LNCAP (cell line): ENCODE data around the gene SUPT3H.

Source experiments
- CTCF ChIP-seq: fragments of 450-650 bp; IDR thresholded peaks from 2 replicates; pipeline ENCODE4 v1.5.1; 2017; ENCODE audit warnings: mild to moderate bottlenecking

Gene SUPT3H

GRCh38 chr6:45086360-45087084 lies 291.2 kb downstream of the SUPT3H start:
- TF ChIP-seq CTCF = 0 out of 2 replicates have a peak, but pooled peaks have one; percentile 11

GRCh38 chr6:45084257-45084656 lies 293.5 kb downstream of the SUPT3H start:
- no peak for TF ChIP-seq CTCF

DNA sequence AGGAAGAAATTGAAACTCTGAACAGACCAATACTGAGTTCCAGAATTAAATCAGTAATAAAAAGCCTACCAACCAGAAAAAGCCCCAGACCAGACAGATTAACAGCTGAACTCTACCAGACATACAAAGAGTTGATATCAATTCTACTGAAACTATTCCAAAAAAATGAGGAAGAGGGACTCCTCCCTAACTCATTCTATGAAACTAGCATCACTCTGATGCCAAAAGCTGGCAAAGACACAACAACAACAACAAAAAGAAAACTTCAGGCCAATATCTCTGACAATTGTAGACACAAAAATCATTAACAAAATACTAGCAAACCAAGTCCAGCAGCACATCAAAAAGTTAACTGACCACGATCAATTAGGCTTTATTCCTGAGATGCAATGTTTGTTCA lies 295.6 kb downstream of the SUPT3H start:
- no peak for TF ChIP-seq CTCF

- no peak for TF ChIP-seq CTCF
These were observed 296.1 kb downstream of the SUPT3H start for GRCh38 chr6:45081634-45082033.

DNA sequence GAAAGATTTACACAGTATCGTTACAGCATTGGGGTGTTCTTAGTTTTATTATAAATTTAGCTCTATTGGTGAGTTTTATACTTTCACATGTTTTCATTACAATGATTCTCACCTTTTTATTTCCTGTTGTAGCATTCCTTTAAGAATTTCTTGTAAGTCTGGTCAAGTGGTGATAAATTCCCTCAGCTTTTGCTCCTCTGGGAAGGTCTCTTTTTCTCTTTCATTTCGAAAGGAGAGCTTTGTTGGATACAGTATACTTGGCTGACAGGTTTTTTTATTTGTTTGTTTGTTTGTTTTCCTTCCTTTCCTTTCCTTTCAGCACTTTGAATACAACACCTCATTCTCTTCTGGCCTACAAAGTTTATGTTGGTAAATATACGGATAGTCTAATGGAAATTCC lies 299.3 kb downstream of the SUPT3H start:
- no peak for TF ChIP-seq CTCF

DNA sequence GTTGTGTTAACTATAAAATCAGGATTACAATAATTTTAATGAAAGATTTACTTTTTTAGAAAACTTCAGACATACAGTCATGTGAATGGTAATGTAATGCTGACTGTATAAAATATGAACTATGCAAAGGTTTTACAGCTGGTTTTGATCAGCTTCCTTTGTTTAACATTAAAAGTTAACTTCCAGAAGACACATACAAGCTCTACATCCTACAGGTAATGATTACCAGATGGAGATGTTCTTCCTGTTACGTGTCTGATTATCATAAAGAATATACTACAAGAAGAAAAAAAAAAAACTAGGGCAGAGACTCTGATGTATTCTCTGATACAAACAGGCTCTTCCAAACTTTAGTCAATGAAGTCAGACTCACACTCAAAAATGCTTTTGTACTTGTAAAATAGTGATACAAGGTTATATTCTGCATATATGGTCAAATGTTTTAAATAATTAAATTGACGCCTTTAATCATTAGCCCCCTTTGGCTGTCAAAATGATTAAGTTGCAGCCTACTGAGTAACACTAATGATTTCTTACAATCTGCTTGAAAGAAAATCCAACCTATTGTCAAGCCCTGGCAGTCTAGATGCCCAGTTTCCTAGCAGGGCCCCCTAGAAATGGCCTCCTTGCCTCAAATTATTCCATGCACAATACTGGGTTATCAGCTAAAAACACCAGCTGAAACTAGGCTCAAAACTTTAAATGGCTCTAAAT lies 301.4 kb downstream of the SUPT3H start:
- no peak for TF ChIP-seq CTCF

GRCh38 chr6:45075246-45075645 lies 302.5 kb downstream of the SUPT3H start:
- no peak for TF ChIP-seq CTCF
